Left lung (tissue), 10 donors: Measurements from ENCODE around the gene FAM151A. TPM values are rescaled to one million over a fixed set of nuclear protein-coding genes. Genes with fewer than 3 reads are reported as not detected.
"Not testable (repeated sequence)": the region's sequence is repeated elsewhere in the genome, so short reads cannot be mapped to it uniquely, and the experiment has no call there.

Experiments used
- ATAC-seq: fragments of 200-7000 bp; cut with Tn5 transposase; one replicate; pipeline ENCODE4 v1.9.1; 2020; ENCODE audit warnings: moderate library complexity
- DNase-seq, 4 donors: peaks; one replicate each; pipeline ENCODE4 v3.0.0-alpha.2; 2013 to 2020
- H3K27ac ChIP-seq, 2 donors: fragments of 200-600 bp; sonication (generic) in 1 of 2; one replicate each; pipeline versions ENCODE4 v1.5.0 to v1.8.0; 2020 to 2021
- H3K27me3 ChIP-seq, 2 donors: fragments of 200-600 bp; sonication (generic) in 1 of 2; one replicate each; pipeline versions ENCODE4 v1.5.0 to v1.8.0; 2020 to 2021
- H3K36me3 ChIP-seq, 2 donors: fragments of 200-600 bp; sonication (generic) in 1 of 2; one replicate each; pipeline versions ENCODE4 v1.5.0 to v1.8.0; 2020 to 2021
- H3K4me1 ChIP-seq, 2 donors: fragments of 200-600 bp; one replicate each; pipeline ENCODE4 v1.8.0; 2021
- H3K4me3 ChIP-seq, 2 donors: fragments of 200-600 bp; sonication (generic) in 1 of 2; one replicate each; pipeline versions ENCODE4 v1.5.0 to v1.8.0; 2020 to 2021; ENCODE audit warnings: mild to moderate bottlenecking in 1 of 2
- H3K9me3 ChIP-seq, 2 donors: fragments of 200-600 bp; sonication (generic) in 1 of 2; one replicate each; pipeline versions ENCODE4 v1.5.0 to v1.8.0; 2020 to 2021
- intact Hi-C, 2 donors: fragments of 100-400 bp; cut with DNase I; formaldehyde crosslinking; loops; one replicate each; pipeline versions ENCODE4 v1.11.2 to v1.14.2; 2022
- polyA plus RNA-seq, 6 donors: library from polyadenylated mRNA; unstranded; fragments of 120-200 nt; gene quantifications; one replicate each; pipeline ENCODE4 v1.2.1, GENCODE V29; 2013; ENCODE audit not compliant: insufficient read length in 6 of 6
- total RNA-seq, 2 donors: library from RNA; stranded (reverse); fragmentation: NEBNext Ultra II Directional; extraction: Animal tissue kit (Norgen Biotek cat#: 25700); gene quantifications; one replicate each; pipeline ENCODE4 v1.2.1, GENCODE V29; 2021
- TF ChIP-seq, protein P1 (sequence below), 2 donors: fragments of 200-600 bp; sonication (generic) in 1 of 2; IDR thresholded peaks; one replicate each; pipeline versions ENCODE4 v1.5.0 to v1.8.0; 2021; ENCODE audit warnings: antibody characterized with exemption in 2 of 2
- donor health status: DM: no; HTN: yes; CAD: no.
- donor health status: DM: no; HTN: no; CAD: no.

FAM151A gene
- total and polyA plus RNA-seq, 8 donors: 0.44 to 1.4 (median 0.67) TPM; not detected in 2

DNA sequence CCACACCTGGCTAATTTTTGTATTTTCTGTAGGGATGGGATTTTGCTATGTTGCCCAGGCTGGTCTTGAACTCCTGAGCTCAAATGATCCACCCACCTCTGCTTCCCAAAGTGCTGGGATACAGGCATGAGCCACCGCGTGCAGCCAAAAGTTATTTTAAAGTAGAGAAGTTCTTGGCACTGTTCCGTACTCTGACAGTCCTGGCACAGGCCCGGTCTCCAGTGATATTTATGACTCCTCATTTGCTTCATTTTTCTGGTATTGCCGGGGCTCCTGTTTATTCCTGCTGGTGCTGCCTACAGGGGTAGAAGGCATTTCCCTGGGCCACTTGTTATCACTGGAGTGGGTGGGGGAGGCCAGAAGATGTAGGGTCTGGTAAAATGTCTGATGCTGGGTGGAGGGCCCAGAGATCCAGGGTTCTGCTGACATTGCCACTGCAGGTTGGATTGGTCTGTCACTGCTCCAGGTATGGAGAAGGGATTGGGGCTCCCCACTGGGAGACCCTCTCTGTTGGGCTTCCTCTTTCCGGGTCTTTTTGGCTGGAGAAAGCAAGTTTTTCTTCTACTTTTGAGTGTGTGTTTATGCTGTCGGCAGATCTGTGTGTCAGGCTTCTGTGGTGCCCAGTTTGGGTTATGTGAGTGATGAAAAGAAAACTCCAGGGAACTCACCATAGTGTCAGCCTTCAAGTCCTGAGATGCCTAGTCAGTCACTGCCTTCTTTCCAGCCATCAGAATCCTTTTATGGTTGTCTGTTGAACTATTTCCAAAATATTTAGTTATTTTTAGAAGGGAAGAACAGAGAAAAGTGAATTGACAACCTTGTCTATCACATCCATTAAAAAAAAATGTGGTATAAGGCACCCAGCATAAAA is 22.7 kb upstream of the FAM151A start:
- Histone ChIP-seq H3K27ac (no peak overlapping the region), H3K36me3 (no peaks in the 10 kb centered on the region), H3K4me1 (no peaks in the 10 kb centered on the region), H3K4me3 (no peak overlapping the region), H3K27me3 (no peaks in the 10 kb centered on the region), H3K9me3 (peaks cover 0 to 24% of the 10 kb centered on the region in 2 donors)
- intact Hi-C loops: no loop called here
- DNase-seq: peak in 2 of 4 donors; percentile 18 to 42
- TF ChIP-seq, protein P1, sequence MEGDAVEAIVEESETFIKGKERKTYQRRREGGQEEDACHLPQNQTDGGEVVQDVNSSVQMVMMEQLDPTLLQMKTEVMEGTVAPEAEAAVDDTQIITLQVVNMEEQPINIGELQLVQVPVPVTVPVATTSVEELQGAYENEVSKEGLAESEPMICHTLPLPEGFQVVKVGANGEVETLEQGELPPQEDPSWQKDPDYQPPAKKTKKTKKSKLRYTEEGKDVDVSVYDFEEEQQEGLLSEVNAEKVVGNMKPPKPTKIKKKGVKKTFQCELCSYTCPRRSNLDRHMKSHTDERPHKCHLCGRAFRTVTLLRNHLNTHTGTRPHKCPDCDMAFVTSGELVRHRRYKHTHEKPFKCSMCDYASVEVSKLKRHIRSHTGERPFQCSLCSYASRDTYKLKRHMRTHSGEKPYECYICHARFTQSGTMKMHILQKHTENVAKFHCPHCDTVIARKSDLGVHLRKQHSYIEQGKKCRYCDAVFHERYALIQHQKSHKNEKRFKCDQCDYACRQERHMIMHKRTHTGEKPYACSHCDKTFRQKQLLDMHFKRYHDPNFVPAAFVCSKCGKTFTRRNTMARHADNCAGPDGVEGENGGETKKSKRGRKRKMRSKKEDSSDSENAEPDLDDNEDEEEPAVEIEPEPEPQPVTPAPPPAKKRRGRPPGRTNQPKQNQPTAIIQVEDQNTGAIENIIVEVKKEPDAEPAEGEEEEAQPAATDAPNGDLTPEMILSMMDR (IDR thresholded peaks at IDR 0.05): no peak
- no peak for ATAC-seq

DNA sequence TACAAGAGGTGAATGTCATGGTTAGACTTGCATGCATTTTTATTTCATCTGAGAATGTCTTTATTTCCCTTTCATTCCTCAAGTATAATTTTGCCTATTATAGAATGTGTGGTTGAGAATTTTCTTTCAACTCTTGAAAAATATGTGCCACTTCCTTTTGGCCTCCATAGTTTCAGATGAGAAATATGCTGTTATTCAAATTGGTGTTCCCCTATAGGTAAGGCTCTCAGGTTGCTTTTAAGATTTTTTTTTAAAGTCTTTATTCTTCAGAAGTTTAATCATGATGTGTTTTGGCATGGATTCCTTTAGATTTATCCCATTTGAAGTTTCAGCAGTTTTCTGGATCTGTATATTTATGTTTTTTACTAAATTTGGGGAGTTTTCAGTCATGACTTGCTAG is 20.4 kb upstream of the FAM151A start:
- no peaks in the 10 kb centered on the region for H3K4me1 ChIP-seq
- peaks cover 0 to 24% of the 10 kb centered on the region in 2 donors for H3K9me3 ChIP-seq
- H3K36me3 ChIP-seq: no peaks in the 10 kb centered on the region
- no peaks in the 10 kb centered on the region for H3K27me3 ChIP-seq
- no peak overlapping the region for H3K27ac ChIP-seq
- H3K4me3 ChIP-seq: no peak overlapping the region
- intact Hi-C loops: no loop called here
- TF ChIP-seq, protein P1 (IDR thresholded peaks at IDR 0.05): no peak
- no peak for ATAC-seq
- DNase-seq: no peak

DNA sequence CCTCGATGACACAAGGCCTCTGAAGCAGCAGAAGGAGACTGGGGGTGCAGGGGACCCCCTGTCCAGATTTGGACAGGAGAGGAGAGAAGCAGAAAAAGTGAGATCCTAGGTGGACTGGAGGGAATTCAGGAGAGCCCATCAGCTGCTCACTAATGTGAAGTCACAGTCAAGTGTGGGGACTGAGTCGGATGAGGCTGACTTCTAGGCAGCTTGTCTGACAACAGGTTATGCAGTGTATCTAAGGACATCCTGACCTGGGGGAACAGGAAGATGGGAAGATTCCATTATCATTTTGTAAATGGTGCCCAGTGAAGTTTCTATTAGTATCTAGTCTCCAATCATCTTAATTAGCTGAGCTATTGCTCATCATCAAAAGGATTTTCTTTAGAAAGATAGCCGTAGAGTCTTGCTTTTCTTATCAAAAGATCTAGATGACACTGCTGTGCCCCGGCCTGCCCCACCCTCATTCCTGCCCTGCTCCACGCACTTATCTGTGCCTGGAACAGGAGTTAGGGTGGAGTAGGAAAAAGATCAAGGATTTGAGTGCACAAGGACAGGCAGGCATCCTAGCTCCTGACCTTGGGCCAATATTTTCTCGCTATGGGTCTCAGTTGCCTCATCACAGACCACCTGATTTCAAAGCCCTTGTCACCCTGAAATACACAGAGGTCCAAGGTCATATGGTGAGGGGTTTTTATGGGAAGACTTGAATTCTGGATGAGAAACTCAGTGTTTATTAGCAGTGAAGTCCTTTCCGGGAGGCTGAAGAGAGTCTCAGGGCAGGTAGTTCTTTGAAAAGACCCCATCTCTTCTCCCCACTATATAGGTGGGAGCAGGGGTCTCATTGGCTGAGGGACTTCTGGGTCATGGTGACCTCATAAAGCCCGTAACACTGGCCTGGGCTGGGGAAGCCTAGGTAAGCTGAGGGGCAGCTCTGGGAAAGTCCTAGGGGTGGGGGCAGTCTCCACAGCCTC is 17.8 kb upstream of the FAM151A start, which contains the start of gene MROH7:
MROH7 (plus strand) TSS at position 924 of the 974 bp plus-strand sequence. CDS start 11,141 bp downstream, outside the sequence.
- DNase-seq: no peak
- H3K27ac ChIP-seq: no peak within 1 kb of the TSS
- no peaks in the 10 kb centered on the region for H3K4me1 ChIP-seq
- H3K4me3 ChIP-seq: no peak within 1 kb of the TSS
- ATAC-seq: no peak
- intact Hi-C loops: no loop called here
- no peaks in the 10 kb centered on the region for H3K27me3 ChIP-seq
- peaks cover 0 to 24% of the 10 kb centered on the region in 2 donors for H3K9me3 ChIP-seq
- TF ChIP-seq, protein P1 (IDR thresholded peaks at IDR 0.05): no peak
- no peaks in the 10 kb centered on the region for H3K36me3 ChIP-seq

DNA sequence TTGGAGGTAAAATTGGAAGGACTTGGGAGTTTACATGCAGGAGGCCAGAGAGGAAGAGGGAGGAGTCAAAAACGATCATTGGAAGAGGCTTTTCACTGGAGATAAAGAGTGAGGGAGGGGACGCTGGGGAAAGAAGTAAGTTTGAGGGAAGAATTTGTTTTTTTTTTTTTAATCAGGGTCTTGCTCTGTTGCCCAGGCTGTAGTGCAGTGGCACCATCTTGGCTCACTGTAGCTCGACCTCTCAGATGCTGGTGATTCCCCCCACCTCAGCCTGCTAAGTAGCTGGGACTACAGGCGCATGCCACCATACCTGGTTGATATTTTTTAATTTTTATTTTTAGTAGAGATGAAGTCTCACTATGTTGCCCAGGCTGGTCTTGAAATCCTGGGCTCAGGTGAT is 17.0 kb upstream of the FAM151A start:
- ATAC-seq (no peak), DNase-seq (no peak)
- Histone ChIP-seq H3K4me3 (no peak overlapping the region), H3K27ac (no peak overlapping the region), H3K9me3 (peaks cover 0 to 24% of the 10 kb centered on the region in 2 donors), H3K36me3 (no peaks in the 10 kb centered on the region), H3K27me3 (no peaks in the 10 kb centered on the region), H3K4me1 (no peaks in the 10 kb centered on the region)
- intact Hi-C loops: no loop called here
- TF ChIP-seq, protein P1 (IDR thresholded peaks at IDR 0.05): no peak

DNA sequence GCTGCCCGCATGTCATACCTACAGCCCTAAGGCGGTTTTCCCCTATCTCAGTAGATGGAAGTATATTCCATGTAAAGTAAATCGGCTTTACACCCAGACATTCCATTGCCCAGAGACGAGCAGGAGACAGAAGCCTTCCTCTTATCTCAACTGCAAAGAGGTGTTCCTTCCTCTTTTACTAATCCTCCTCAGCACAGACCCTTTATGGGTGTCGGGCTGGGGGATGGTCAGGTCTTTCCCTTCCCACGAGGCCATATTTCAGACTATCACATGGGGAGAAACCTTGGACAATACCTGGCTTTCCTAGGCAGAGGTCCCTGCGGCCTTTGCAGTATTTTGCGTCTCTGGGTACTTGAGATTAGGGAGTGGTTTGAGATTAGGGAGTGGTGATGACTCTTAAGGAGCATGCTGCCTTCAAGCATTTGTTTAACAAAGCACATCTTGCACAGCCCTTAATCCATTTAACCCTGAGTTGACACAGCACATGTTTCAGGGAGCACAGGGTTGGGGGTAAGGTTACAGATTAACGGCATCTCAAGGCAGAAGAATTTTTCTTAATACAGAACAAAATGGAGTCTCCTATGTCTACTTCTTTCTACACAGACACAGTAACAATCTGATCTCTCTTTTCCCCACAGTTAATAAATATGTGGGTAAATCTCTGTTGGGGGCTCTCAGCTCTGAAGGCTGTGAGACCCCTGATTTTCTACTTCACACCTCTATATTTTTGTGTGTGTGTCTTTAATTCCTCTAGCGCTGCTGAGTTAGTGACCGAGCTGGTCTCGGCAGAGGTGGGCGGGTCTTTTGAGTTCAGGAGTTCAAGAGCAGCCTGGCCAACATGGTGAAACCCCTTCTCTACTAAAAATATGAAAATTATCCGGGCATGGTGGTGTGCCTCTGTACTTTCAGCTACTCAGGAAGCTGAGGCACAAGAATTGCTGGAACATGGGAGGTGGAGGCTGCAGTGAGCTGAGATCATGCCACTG is 13.4 kb upstream of the FAM151A start:
- H3K36me3 ChIP-seq, DNase-seq, H3K9me3 ChIP-seq, H3K27me3 ChIP-seq, H3K4me3 ChIP-seq, H3K4me1 ChIP-seq, intact Hi-C loops, H3K27ac ChIP-seq: not testable (repeated sequence)
- peak; percentile 50 for ATAC-seq

DNA sequence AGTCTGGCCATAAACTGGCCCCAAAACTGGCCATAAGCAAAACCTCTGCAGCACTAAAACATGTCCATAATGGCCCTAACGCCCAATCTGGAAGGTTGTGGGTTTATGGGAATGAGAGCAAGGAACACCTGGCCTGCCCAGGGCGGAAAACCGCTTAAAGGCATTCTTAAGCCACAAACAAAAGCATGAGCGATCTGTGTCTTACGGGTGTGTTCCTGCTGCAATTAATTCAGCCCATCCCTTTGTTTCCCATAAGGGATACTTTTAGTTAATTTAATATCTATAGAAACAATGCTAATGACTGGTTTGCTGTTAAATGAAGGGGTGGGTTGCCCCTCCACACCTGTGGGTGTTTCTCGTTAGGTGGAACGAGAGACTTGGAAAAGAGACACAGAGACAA is 12.5 kb upstream of the FAM151A start:
- H3K4me1 ChIP-seq, H3K4me3 ChIP-seq, ATAC-seq, H3K27me3 ChIP-seq, DNase-seq, H3K9me3 ChIP-seq, H3K27ac ChIP-seq, intact Hi-C loops, H3K36me3 ChIP-seq: not testable (repeated sequence)
